ENCODE measurements around the gene CNIH2. TPM values are rescaled to one million over a fixed set of nuclear protein-coding genes. Genes with fewer than 3 reads are reported as not detected.
"Not testable (repeated sequence)": the region's sequence is repeated elsewhere in the genome, so short reads cannot be mapped to it uniquely, and the experiment has no call there.

Gene CNIH2
- total RNA-seq, 3 donors from 2014 or later (not counting 1 experiment from before 2014, with no cell fraction given): 6.3 to 8.8 (median 7.1) TPM

DNA sequence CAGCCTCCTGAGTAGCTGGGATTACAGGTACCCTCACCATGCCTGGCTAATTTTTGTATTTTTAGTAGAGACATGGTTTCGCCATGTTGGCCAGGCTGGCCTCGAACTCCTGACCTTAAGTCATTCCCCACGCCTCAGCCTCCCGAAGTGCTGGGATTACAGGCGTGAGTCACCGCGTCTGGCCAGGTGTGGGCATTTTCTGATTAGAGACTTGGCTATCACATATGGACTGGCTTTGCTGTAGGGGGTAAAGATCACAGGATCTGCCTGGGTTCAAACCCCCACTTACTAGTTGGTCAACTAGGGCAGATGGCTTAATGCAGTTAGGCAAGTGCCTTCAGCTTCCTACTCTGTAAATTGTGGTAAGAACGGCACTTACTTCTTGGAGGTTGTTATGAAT, 32.3 kb downstream of the CNIH2 start:
- intact Hi-C loops (cut with micrococcal nuclease): no loop called here
- H3K4me3 ChIP-seq (ENCODE audit: low read length): no peak overlapping the region
- ATAC-seq: no peak
- no peaks in the 10 kb centered on the region for H3K27me3 ChIP-seq (ENCODE audit: control insufficient read depth, insufficient read depth, low read length)
- no peaks in the 10 kb centered on the region for H3K9me3 ChIP-seq (ENCODE audit: control insufficient read depth, insufficient read depth, low read length)
- no peak for DNase-seq
- no peaks in the 10 kb centered on the region for H3K36me3 ChIP-seq (ENCODE audit: control insufficient read depth, insufficient read depth, low read length)
- TF ChIP-seq, protein P1, sequence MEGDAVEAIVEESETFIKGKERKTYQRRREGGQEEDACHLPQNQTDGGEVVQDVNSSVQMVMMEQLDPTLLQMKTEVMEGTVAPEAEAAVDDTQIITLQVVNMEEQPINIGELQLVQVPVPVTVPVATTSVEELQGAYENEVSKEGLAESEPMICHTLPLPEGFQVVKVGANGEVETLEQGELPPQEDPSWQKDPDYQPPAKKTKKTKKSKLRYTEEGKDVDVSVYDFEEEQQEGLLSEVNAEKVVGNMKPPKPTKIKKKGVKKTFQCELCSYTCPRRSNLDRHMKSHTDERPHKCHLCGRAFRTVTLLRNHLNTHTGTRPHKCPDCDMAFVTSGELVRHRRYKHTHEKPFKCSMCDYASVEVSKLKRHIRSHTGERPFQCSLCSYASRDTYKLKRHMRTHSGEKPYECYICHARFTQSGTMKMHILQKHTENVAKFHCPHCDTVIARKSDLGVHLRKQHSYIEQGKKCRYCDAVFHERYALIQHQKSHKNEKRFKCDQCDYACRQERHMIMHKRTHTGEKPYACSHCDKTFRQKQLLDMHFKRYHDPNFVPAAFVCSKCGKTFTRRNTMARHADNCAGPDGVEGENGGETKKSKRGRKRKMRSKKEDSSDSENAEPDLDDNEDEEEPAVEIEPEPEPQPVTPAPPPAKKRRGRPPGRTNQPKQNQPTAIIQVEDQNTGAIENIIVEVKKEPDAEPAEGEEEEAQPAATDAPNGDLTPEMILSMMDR (IDR thresholded peaks at IDR 0.05): no peak
- Mint-ChIP-seq H3K27ac (no peak overlapping the region), H3K4me3 (no peak overlapping the region), H3K27me3 (ENCODE audit: low read depth in 2 of 2) (peaks cover 3 to 13% of the 10 kb centered on the region in 2 donors), H3K4me1 (peaks cover 11 to 20% of the 10 kb centered on the region in 2 donors), H3K9me3 (no peaks in the 10 kb centered on the region), H3K36me3 (no peaks in the 10 kb centered on the region)
- H3K4me1 ChIP-seq (ENCODE audit: control insufficient read depth, insufficient read depth, low read length): peaks cover 23% of the 10 kb centered on the region
- H3K27ac ChIP-seq (ENCODE audit: low read length): no peak overlapping the region
- 94% methylated on average over 8 of the region's 8 CpGs for WGBS (ENCODE audit: insufficient coverage)

DNA sequence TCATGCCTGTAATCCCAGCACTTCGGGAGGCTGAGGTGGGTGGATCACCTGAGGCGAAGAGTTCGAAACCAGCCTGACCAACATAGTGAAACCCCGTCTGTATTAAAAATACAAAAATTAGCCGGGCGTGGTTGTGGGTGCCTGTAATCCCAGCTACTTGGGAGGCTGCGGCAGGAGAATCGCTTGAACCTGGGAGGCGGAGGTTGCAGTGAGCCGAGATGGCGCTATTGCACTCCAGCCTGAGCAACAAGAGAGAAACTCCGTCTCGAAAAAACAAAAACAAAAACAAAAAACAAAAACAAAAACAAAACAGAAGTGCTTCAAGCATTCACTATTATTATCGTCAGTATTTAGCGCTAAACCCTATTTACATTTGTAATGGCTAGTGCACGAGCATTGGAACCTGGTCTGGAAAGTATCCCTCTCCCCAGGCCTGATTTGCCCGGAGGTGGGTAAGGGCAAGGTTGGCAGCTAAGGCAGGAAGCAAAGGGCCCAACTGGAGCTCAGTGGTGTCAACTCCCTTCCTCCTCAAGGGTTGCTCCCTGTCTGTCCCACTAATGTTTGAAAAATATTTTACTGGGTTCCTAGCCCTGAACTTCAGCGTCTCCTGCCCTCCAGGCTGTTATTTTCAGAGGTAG, 32.9 kb downstream of the CNIH2 start:
- Mint-ChIP-seq H3K27me3 (ENCODE audit: low read depth in 2 of 2) (peaks cover 9 to 18% of the 10 kb centered on the region in 2 donors), H3K4me1 (peaks cover 11 to 20% of the 10 kb centered on the region in 2 donors)
- WGBS (ENCODE audit: insufficient coverage): 96% methylated on average over 18 of the region's 18 CpGs
- not testable (repeated sequence) for H3K36me3 Mint-ChIP-seq; H3K27ac ChIP-seq (ENCODE audit: low read length); H3K9me3 ChIP-seq (ENCODE audit: control insufficient read depth, insufficient read depth, low read length); H3K4me3 ChIP-seq (ENCODE audit: low read length); DNase-seq; H3K36me3 ChIP-seq (ENCODE audit: control insufficient read depth, insufficient read depth, low read length); H3K27me3 ChIP-seq (ENCODE audit: control insufficient read depth, insufficient read depth, low read length); H3K9me3 Mint-ChIP-seq; H3K4me3 Mint-ChIP-seq; H3K27ac Mint-ChIP-seq; ATAC-seq
- intact Hi-C loops (cut with micrococcal nuclease): loop anchor here (1.0 kb wide), 1 partner anchor 37 kb away; no protein-coding TSS in a partner anchor
- peaks cover 23% of the 10 kb centered on the region for H3K4me1 ChIP-seq (ENCODE audit: control insufficient read depth, insufficient read depth, low read length)

GRCh38 chr11:66311470-66311964, 33.5 kb downstream of the CNIH2 start:
- intact Hi-C loops (cut with micrococcal nuclease): loop anchor here (1.0 kb wide), 1 partner anchor 37 kb away; no protein-coding TSS in a partner anchor
- no peak for DNase-seq
- Mint-ChIP-seq H3K9me3 (no peaks in the 10 kb centered on the region), H3K4me3 (peak overlapping the region; percentile 98), H3K27me3 (ENCODE audit: low read depth in 2 of 2) (peaks cover 11 to 22% of the 10 kb centered on the region in 2 donors), H3K27ac (peak overlapping the region; percentile 94 to 97), H3K4me1 (peaks cover 11 to 20% of the 10 kb centered on the region in 2 donors), H3K36me3 (no peaks in the 10 kb centered on the region)
- WGBS (ENCODE audit: insufficient coverage): 36% methylated on average over 26 of the region's 26 CpGs
- peak overlapping the region; percentile 85 for H3K27ac ChIP-seq (ENCODE audit: low read length)
- TF ChIP-seq, protein P1 (IDR thresholded peaks at IDR 0.05): peak; percentile 93
- peak overlapping the region; percentile 51 for H3K4me3 ChIP-seq (ENCODE audit: low read length)
- H3K36me3 ChIP-seq (ENCODE audit: control insufficient read depth, insufficient read depth, low read length): no peaks in the 10 kb centered on the region
- ATAC-seq: peak in 1 of 3 donors; percentile 65
- no peaks in the 10 kb centered on the region for H3K9me3 ChIP-seq (ENCODE audit: control insufficient read depth, insufficient read depth, low read length)
- H3K4me1 ChIP-seq (ENCODE audit: control insufficient read depth, insufficient read depth, low read length): peaks cover 23% of the 10 kb centered on the region
- H3K27me3 ChIP-seq (ENCODE audit: control insufficient read depth, insufficient read depth, low read length): no peaks in the 10 kb centered on the region

DNA sequence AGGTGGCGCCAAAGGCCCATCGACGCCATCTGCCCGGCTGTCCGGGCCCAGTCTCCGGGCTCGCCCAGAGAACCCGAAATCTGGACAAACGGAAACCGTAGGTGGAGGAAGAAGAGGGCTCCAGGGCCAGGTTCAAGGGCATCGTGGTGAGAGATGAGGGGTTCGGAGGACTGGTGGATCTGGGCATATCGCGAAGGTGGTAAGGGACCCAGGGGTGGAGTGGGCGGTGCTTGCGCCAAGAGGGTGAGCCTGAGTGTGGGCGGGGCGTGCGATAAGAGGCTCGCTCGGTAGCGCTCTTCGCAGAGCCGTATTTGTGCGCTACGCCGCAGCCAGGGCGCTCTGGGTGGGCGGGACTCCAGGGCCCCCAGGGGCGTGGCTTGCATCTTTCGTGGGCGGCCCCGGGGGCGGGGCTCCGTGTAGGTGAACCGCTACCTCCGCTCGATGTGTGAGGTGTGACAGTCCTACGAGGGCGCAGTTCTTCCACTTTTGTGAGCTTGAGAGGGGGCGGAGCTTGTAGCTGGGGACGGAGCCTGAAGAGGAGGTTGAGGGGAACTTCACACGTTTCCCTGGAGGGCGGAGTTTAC, 34.1 kb downstream of the CNIH2 start:
- ATAC-seq (peak; percentile 77 to 89 (median 78)), DNase-seq (peak; percentile 95 to 99)
- Histone ChIP-seq H3K9me3 (ENCODE audit: control insufficient read depth, insufficient read depth, low read length) (no peaks in the 10 kb centered on the region), H3K27me3 (ENCODE audit: control insufficient read depth, insufficient read depth, low read length) (no peaks in the 10 kb centered on the region), H3K27ac (ENCODE audit: low read length) (peak overlapping the region; percentile 85), H3K4me1 (ENCODE audit: control insufficient read depth, insufficient read depth, low read length) (peaks cover 23% of the 10 kb centered on the region), H3K4me3 (ENCODE audit: low read length) (peak overlapping the region; percentile 51), H3K36me3 (ENCODE audit: control insufficient read depth, insufficient read depth, low read length) (no peaks in the 10 kb centered on the region)
- no peaks in the 10 kb centered on the region for H3K36me3 Mint-ChIP-seq
- TF ChIP-seq, protein P1 (IDR thresholded peaks at IDR 0.05): peak; percentile 57
- no peaks in the 10 kb centered on the region for H3K9me3 Mint-ChIP-seq
- peak overlapping the region; percentile 94 to 97 for H3K27ac Mint-ChIP-seq
- intact Hi-C loops (cut with micrococcal nuclease): loop anchor here (1.0 kb wide), 4 partner anchors 16 to 77 kb away; partner anchors contain the start of gene BRMS1
- peak overlapping the region; percentile 98 for H3K4me3 Mint-ChIP-seq
- 0% methylated on average over 44 of the region's 44 CpGs for WGBS (ENCODE audit: insufficient coverage)
- peaks cover 11 to 21% of the 10 kb centered on the region in 2 donors for H3K4me1 Mint-ChIP-seq
- H3K27me3 Mint-ChIP-seq (ENCODE audit: low read depth in 2 of 2): peaks cover 11 to 22% of the 10 kb centered on the region in 2 donors

Data from natural killer cell (primary cell).